HG03565 (cell line): ENCODE data around the gene SCARB2.
A peak's percentile ranks its signal among the peaks of the same experiment; 100 is the strongest.

Experiments
- ATAC-seq: cut with Tn5 transposase; IDR thresholded peaks from one replicate; pipeline ENCODE4 v1.9.1; 2021; ENCODE audit warnings: mild to moderate bottlenecking, moderate library complexity; ENCODE audit not compliant: unreplicated experiment

The SCARB2 gene

DNA sequence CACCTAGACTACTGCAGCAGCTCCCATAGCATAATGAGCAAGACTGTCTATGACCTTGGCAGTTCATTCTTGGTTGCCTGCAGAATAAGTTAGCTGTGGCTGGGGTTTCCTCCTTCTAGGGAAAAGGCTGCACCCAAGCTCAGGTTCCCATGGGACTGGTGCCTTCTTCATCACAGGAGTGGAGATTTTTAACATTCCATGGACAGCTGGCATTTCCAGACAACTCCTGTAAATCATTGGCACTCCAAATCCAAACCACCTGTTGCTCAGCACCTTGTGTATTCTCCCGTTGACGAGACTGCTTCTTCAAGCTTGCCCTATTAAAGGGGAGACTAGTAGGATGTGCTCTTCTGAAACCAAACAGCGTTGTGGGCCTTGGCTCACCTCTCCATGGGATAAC, 57.6 kb downstream of the SCARB2 start:
- ATAC-seq = no peak

DNA sequence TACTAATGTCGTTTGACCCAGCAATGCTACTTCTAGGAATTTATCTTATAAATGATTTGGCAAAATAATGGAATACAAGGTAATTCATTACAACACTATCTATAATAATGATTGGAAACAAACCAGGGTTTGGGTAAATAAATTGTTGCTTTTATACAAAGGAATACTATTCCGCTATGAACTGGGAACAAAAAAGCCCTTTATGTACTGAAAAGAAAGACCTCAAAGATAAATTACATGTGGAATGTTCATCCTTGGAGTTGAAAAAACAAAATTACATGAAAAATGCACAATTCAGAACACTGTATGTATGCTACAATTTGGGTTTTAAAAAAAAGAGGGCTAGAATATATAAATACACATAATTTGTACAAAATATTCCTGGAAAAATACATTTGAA, 60.3 kb downstream of the SCARB2 start:
- no peak for ATAC-seq

DNA sequence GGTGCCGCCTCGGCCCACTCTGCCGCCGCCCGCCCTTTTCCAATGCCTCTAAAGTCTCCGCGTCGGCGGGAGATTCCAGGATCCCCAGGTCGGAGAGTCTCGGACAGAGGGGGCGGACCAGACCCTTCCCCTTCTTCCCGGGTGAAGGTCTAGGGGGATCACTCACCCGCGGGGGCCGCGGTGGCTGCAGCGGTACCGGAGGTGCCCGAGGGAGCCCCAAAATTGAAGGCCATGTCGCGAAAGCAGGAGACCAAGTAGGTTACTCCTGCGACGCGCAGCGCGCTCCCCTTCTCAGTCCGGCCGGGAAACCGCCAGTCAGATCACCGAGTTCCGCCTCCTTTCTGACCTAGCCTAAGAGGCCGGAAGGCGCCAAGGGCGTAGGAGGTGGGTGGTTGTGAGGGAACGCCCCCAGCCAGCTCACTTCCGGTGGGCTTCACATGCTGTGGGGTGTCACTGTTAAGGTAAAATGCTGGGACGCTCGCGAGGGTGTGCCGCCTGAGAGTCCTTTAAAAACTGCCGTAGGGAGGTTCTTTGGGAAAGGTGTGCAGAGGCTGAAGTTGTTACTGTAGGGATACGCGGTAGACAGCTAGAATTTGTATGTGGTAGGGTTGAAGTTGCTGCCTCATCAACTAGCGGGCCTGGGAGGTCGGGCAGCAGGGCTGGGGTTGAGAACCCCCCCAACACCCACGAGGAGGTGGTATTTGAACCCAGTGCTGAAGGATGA, 65.3 kb downstream of the SCARB2 start, which contains the start of gene NUP54:
NUP54 (minus strand) TSS at position 256 of the 724 bp plus-strand sequence; CDS start at position 233, 23 bp downstream.
- ATAC-seq = peak; percentile 98

DNA sequence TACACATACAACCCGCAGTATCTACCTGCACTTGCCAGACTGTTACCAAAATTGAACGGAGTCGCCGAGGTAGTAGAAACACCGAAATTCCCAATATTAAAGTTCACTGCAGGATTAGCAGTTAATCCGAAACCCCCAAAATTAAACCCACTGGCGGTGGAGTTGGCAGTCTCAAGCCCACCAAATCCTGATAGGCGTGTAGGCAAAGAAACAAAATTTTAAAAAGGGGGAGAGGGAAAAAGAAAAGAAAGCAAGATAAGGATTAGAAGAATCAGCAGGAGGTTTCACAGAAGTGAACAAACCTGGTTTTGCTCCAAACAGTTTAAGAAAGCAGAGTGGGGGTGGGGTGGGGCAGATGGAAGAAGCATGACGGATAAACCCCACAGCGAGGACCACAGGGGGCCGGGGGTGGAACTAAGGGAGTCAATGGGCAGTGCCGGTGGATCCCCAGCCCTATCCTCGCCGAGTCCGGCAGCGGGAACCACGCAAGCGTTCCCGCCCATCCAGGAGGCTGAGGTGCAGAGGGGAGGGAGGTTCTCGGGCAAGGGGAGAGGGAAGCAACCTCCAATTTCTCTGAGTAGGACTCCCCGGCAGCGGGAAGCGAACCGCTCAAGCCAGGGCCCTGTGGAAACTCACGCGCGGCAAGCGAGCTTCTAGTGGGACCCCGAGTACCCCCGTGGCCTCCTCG, 66.0 kb downstream of the SCARB2 start:
- ATAC-seq = peak; percentile 27

DNA sequence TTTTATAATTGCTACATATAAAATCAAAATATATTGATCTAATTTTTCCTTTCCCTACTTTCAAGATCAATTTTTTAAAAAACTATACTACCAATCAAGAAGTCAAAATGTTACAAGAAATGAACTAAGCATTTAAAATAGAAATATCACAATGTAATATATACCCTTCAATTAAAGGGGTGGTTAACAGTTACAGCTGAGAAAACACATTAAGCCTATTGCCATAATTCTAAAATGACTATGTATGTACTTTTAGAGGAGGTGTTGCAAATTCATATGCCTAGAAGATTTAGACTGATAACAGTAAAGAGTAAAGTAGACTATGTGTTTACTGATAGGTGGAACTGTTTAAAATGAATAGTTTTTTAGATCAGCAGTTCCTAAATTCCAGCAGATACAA, 69.1 kb downstream of the SCARB2 start:
- no peak for ATAC-seq

DNA sequence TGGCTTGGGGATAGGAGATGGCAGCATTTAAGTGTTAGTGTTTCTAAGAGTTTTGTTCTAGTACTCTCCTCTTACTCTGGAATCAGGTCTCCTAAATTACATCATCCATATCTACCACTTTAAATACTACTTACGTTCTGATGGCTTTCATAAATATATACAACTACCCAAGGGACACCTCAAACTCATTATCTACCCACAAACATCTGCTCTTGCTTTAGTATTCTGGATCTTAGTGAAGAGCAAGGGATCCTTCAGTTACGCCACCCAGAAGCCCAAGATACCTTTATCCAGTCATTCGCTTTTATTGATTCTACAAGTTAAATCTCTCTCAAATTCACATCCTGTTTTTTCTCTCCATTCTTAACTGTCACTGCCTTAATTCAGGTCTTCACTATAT, 72.4 kb downstream of the SCARB2 start:
- no peak for ATAC-seq

DNA sequence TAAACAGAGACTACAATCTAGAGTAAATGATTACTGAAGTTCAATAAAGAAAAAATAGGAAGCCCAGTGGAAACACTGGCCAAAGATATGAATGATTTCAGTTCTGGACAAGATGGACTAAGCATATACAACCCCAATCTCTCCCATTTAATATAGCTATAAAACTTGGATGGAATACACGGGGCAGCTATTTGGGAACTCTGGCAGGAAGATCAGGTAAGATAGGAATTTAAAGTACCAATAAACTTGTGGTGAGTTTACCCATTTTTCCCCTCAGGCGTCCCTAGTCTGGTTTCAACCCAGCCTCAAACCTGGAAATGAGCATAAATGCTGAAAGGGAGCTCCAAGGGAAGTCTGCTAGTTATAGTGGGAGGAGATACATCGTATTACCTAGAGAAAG, 85.9 kb downstream of the SCARB2 start:
- ATAC-seq = no peak

DNA sequence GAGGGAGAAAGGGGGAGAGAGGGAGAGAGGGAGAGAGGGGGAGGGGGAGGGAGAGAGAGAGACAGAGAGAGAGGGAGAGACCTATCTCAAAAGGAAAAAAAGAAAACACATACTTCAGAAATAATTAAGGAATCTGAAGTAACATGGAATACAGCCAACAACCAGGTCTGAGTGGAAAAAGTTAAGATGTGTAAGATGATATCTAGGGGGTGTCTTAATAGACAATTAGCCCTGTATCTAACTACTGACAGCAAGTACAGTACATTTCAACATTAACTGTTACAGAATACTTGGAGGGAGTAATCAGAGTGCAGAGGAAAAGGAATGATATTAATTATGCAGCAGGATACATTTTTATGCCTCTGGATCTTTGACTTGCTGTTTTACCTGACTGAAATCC, 87.8 kb downstream of the SCARB2 start:
- ATAC-seq = no peak

DNA sequence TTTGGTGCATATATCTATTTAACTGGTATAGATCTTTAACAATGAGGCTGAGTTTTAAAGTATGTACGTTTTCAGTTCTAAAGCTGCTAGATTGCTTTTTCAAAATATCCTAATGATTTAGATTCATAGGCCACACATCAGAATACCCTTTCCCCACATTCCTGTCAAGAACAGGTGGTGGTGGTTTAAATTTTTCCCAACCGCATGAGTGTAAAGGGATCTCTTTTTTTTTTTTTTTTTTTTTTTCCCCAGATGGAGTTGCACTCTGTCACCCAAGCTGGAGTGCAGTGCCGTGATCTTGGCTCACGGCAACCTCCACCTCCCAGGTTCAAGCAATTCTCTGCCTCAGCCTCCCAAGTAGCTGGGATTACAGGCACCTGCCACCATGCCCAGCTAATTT, 93.4 kb downstream of the SCARB2 start:
- ATAC-seq = no peak

DNA sequence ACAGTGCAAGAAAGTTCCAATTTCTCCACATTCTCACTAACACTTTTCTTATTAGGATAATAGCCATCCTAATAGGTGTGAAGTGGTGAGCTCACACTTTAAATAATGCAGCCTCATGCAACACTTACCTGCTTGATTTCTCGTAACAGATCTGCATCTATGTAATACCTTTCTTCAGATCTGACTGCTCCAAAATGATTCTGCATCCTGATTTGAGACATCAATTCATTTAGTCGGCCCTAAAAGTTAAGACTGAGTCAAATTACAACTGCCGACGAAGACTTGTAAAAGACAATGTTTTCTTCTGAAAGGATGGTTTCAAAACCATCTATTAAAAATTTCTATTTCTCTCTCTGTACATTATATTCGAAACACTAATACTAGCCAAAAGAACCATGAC, 96.1 kb downstream of the SCARB2 start:
- ATAC-seq = no peak

DNA sequence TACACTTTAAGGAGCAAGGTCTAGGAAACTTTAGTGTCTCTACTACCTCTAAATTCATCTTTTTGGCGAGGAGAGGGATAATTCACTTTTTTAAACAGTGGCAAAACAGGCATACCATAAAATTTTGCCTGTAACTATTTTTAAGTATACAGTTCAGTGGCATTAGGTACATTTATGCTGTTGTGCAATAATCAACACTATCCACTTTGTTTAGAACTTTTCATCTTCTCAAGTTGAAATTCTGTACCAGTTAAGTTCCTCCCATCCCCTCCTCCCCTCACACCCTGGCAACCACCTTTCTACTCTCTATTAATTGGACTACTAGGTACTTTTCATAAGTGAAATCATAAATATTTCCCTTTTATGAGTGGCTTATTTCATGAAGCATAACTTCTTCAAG, 96.8 kb downstream of the SCARB2 start:
- no peak for ATAC-seq
